NCI-H345 treated with DMSO at 0.1 percent for 48 hours (cell line): Measurements from ENCODE around the gene GRM8.
A peak's percentile ranks its signal among the peaks of the same experiment; 100 is the strongest.
"Not testable (repeated sequence)": the region's sequence is repeated elsewhere in the genome, so short reads cannot be mapped to it uniquely, and the experiment has no call there.

Experiments
- DNase-seq: peaks from one replicate; lab custom pipeline; 2025; ENCODE audit not compliant: unreplicated experiment; lab: John Stamatoyannopoulos, UW

GRM8 gene

GRCh38 chr7:126931581-126931980 is 321.2 kb downstream of the GRM8 start:
- DNase-seq: no peak

GRCh38 chr7:126930166-126930565 is 322.6 kb downstream of the GRM8 start:
- no peak for DNase-seq

GRCh38 chr7:126924477-126924876 is 328.3 kb downstream of the GRM8 start:
- no peak for DNase-seq

GRCh38 chr7:126911627-126912026 is 341.1 kb downstream of the GRM8 start:
- not testable (repeated sequence) for DNase-seq

GRCh38 chr7:126908564-126908963 is 344.2 kb downstream of the GRM8 start:
- not testable (repeated sequence) for DNase-seq

- not testable (repeated sequence) for DNase-seq
Measured at GRCh38 chr7:126907657-126908056, 345.1 kb downstream of the GRM8 start.

GRCh38 chr7:126905255-126905654 is 347.5 kb downstream of the GRM8 start:
- DNase-seq: not testable (repeated sequence)

GRCh38 chr7:126901041-126901765 is 351.5 kb downstream of the GRM8 start:
- DNase-seq: not testable (repeated sequence)

- peak; percentile 80 for DNase-seq
Measured at GRCh38 chr7:126887980-126888379, 364.8 kb downstream of the GRM8 start.

GRCh38 chr7:126887560-126887959 is 365.2 kb downstream of the GRM8 start:
- DNase-seq: not testable (repeated sequence)

- DNase-seq: not testable (repeated sequence)
Measured at GRCh38 chr7:126882730-126883129, 370.0 kb downstream of the GRM8 start.

GRCh38 chr7:126881908-126882307 is 370.8 kb downstream of the GRM8 start:
- not testable (repeated sequence) for DNase-seq

GRCh38 chr7:126881315-126881714 is 371.4 kb downstream of the GRM8 start:
- no peak for DNase-seq

GRCh38 chr7:126876536-126876935 is 376.2 kb downstream of the GRM8 start:
- DNase-seq: not testable (repeated sequence)

GRCh38 chr7:126856691-126857291 is 395.9 kb downstream of the GRM8 start:
- no peak for DNase-seq

GRCh38 chr7:126845331-126845730 is 407.4 kb downstream of the GRM8 start:
- DNase-seq: no peak

GRCh38 chr7:126843883-126844282 is 408.9 kb downstream of the GRM8 start:
- no peak for DNase-seq

- peak; percentile 18 for DNase-seq
Measured at GRCh38 chr7:126843336-126843735, 409.4 kb downstream of the GRM8 start.

- no peak for DNase-seq
Measured at GRCh38 chr7:126842451-126842850, 410.3 kb downstream of the GRM8 start.

- peak; percentile 49 for DNase-seq
Measured at GRCh38 chr7:126840869-126841268, 411.9 kb downstream of the GRM8 start.

- no peak for DNase-seq
Measured at GRCh38 chr7:126839624-126840023, 413.1 kb downstream of the GRM8 start.

GRCh38 chr7:126838194-126838593 is 414.5 kb downstream of the GRM8 start:
- DNase-seq: no peak

- not testable (repeated sequence) for DNase-seq
Measured at GRCh38 chr7:126831241-126831640, 421.5 kb downstream of the GRM8 start.
